Measurements from ENCODE around the gene HMGA1.

Gene HMGA1

GRCh38 chr6:34236443-34237315 is at the start of gene HMGA1:
HMGA1 (plus strand) TSS chr6:34236873; CDS start chr6:34240781, 3,908 bp downstream.
- peak; percentile 92 to 96 for DNase-seq

- DNase-seq = peak; percentile 43 to 58
These were observed 46.7 kb upstream of the HMGA1 start for GRCh38 chr6:34189806-34190503.

- no peak for DNase-seq
These were observed 46.1 kb upstream of the HMGA1 start for GRCh38 chr6:34190504-34191122.

GRCh38 chr6:34194772-34195171 is 41.9 kb upstream of the HMGA1 start:
- no peak for DNase-seq

- no peak for DNase-seq
These were observed 41.0 kb upstream of the HMGA1 start for GRCh38 chr6:34195726-34196115.

GRCh38 chr6:34196116-34196832 is 40.4 kb upstream of the HMGA1 start:
- DNase-seq = peak; percentile 86 to 94

GRCh38 chr6:34196833-34197195 is 39.9 kb upstream of the HMGA1 start:
- DNase-seq = no peak

GRCh38 chr6:34200340-34200971 is 36.2 kb upstream of the HMGA1 start:
- no peak for DNase-seq

GRCh38 chr6:34201455-34202107 is 35.1 kb upstream of the HMGA1 start:
- DNase-seq = no peak

GRCh38 chr6:34202329-34203201 is 34.1 kb upstream of the HMGA1 start:
- DNase-seq = no peak

GRCh38 chr6:34204693-34205092 is 32.0 kb upstream of the HMGA1 start:
- no peak for DNase-seq

GRCh38 chr6:34205466-34205865 is 31.2 kb upstream of the HMGA1 start:
- DNase-seq = no peak

GRCh38 chr6:34205916-34206315 is 30.8 kb upstream of the HMGA1 start:
- DNase-seq = no peak

- no peak for DNase-seq
These were observed 29.9 kb upstream of the HMGA1 start for GRCh38 chr6:34206726-34207125.

GRCh38 chr6:34207695-34208443 is 28.8 kb upstream of the HMGA1 start:
- no peak for DNase-seq

GRCh38 chr6:34213772-34214171 is 22.9 kb upstream of the HMGA1 start:
- no peak for DNase-seq

- DNase-seq = no peak
These were observed 18.0 kb upstream of the HMGA1 start for GRCh38 chr6:34218691-34219090.

GRCh38 chr6:34223381-34223955 is 13.2 kb upstream of the HMGA1 start:
- DNase-seq = no peak

Measured in activated CD4-positive, alpha-beta T cell treated with anti-CD3 and anti-CD28 coated beads for 4 hours (primary cell).